ENCODE results near the gene ABLIM1. TPM values are rescaled to one million over a fixed set of nuclear protein-coding genes. Genes with fewer than 3 reads are reported as not detected.

ABLIM1 gene
- polyA plus RNA-seq, 1 donor from 2014 or later, result 10.1 TPM

DNA sequence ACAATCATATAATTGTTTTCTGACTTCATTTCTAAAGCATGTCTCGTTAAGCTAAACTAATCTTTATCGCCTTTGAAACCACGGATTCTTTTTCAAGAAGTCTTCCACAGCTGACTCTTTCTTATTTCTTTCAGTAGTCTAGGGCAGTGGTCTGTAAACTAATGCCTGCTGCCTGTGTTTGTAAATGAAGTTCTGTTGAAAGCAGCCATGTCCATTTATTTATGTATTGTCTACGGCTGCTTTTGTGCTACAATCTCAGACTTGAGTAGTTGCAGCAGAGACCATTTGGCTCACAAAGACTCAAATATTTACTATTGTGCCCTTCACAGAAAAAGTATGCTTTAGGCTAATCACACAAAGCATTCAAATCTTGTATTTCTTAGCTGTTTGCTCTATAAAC, 20.3 kb upstream of the ABLIM1 start:
- H3K27ac ChIP-seq (ENCODE audit: low read length), result no peak overlapping the region
- H4K20me1 ChIP-seq (ENCODE audit: insufficient read depth), result no peaks in the 10 kb centered on the region
- no peak overlapping the region for H3K9ac ChIP-seq (ENCODE audit: low read length)
- no peak overlapping the region for H3K4me3 ChIP-seq (ENCODE audit: low read length)
- TF ChIP-seq POLR2AphosphoS5 (IDR thresholded peaks at IDR 0.05) (no peak), SMC3 (conservative IDR thresholded peaks at IDR 0.05; ENCODE audit: poor library complexity) (no peak), EZH2 (IDR thresholded peaks at IDR 0.05; ENCODE audit: borderline replicate concordance, insufficient read depth, low read length, poor library complexity, severe bottlenecking) (no peak), RAD21 (conservative IDR thresholded peaks at IDR 0.05) (no peak), TAF1 (IDR thresholded peaks at IDR 0.05; ENCODE audit: low read depth) (no peak)
- TF ChIP-seq, protein P1, sequence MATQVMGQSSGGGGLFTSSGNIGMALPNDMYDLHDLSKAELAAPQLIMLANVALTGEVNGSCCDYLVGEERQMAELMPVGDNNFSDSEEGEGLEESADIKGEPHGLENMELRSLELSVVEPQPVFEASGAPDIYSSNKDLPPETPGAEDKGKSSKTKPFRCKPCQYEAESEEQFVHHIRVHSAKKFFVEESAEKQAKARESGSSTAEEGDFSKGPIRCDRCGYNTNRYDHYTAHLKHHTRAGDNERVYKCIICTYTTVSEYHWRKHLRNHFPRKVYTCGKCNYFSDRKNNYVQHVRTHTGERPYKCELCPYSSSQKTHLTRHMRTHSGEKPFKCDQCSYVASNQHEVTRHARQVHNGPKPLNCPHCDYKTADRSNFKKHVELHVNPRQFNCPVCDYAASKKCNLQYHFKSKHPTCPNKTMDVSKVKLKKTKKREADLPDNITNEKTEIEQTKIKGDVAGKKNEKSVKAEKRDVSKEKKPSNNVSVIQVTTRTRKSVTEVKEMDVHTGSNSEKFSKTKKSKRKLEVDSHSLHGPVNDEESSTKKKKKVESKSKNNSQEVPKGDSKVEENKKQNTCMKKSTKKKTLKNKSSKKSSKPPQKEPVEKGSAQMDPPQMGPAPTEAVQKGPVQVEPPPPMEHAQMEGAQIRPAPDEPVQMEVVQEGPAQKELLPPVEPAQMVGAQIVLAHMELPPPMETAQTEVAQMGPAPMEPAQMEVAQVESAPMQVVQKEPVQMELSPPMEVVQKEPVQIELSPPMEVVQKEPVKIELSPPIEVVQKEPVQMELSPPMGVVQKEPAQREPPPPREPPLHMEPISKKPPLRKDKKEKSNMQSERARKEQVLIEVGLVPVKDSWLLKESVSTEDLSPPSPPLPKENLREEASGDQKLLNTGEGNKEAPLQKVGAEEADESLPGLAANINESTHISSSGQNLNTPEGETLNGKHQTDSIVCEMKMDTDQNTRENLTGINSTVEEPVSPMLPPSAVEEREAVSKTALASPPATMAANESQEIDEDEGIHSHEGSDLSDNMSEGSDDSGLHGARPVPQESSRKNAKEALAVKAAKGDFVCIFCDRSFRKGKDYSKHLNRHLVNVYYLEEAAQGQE (IDR thresholded peaks at IDR 0.05; ENCODE audit: borderline replicate concordance), result no peak
- peaks cover 4% of the 10 kb centered on the region for H3K27me3 ChIP-seq (ENCODE audit: insufficient read depth, low read depth, low read length)
- no peaks in the 10 kb centered on the region for H3F3A ChIP-seq (ENCODE audit: insufficient read depth, low read length, poor library complexity, severe bottlenecking)
- no peaks in the 10 kb centered on the region for H3K79me2 ChIP-seq (replicated peaks; ENCODE audit: insufficient read depth, low read length)
- H3K36me3 ChIP-seq (ENCODE audit: insufficient read depth, low read length), result no peaks in the 10 kb centered on the region
- H2AFZ ChIP-seq (ENCODE audit: low read depth, low read length), result no peak overlapping the region
- no peaks in the 10 kb centered on the region for H3K9me2 ChIP-seq (ENCODE audit: insufficient read depth, low read length)
- no peaks in the 10 kb centered on the region for H3K9me3 ChIP-seq (ENCODE audit: low read length)
- H3K4me2 ChIP-seq (ENCODE audit: low read length), result no peak overlapping the region

GRCh38 chr10:114674346-114674745, 16.3 kb upstream of the ABLIM1 start:
- TF ChIP-seq TAF1 (IDR thresholded peaks at IDR 0.05; ENCODE audit: low read depth) (no peak), SMC3 (conservative IDR thresholded peaks at IDR 0.05; ENCODE audit: poor library complexity) (no peak), POLR2AphosphoS5 (IDR thresholded peaks at IDR 0.05) (no peak), EZH2 (IDR thresholded peaks at IDR 0.05; ENCODE audit: borderline replicate concordance, insufficient read depth, low read length, poor library complexity, severe bottlenecking) (no peak), EP300 (conservative IDR thresholded peaks at IDR 0.05; ENCODE audit: poor library complexity, severe bottlenecking) (no peak), MXI1 (conservative IDR thresholded peaks at IDR 0.05; ENCODE audit: poor library complexity, severe bottlenecking) (no peak), RAD21 (conservative IDR thresholded peaks at IDR 0.05) (no peak), CTCF (IDR thresholded peaks at IDR 0.05; ENCODE audit: poor library complexity, severe bottlenecking) (no peak)
- TF ChIP-seq, protein P1 (IDR thresholded peaks at IDR 0.05; ENCODE audit: borderline replicate concordance), result no peak
- H3K9me3 ChIP-seq (ENCODE audit: low read length), result no peaks in the 10 kb centered on the region
- H2AFZ ChIP-seq (ENCODE audit: low read depth, low read length), result no peak overlapping the region
- no peak overlapping the region for H3K4me3 ChIP-seq (ENCODE audit: low read length)
- H3K27me3 ChIP-seq (ENCODE audit: insufficient read depth, low read depth, low read length), result peaks cover 4% of the 10 kb centered on the region
- no peaks in the 10 kb centered on the region for H3F3A ChIP-seq (ENCODE audit: insufficient read depth, low read length, poor library complexity, severe bottlenecking)
- H3K9ac ChIP-seq (ENCODE audit: low read length), result no peak overlapping the region
- H4K20me1 ChIP-seq (ENCODE audit: insufficient read depth), result no peaks in the 10 kb centered on the region
- no peak overlapping the region for H3K27ac ChIP-seq (ENCODE audit: low read length)
- H3K79me2 ChIP-seq (replicated peaks; ENCODE audit: insufficient read depth, low read length), result no peaks in the 10 kb centered on the region
- no peak overlapping the region for H3K4me2 ChIP-seq (ENCODE audit: low read length)
- H3K36me3 ChIP-seq (ENCODE audit: insufficient read depth, low read length), result no peaks in the 10 kb centered on the region
- H3K9me2 ChIP-seq (ENCODE audit: insufficient read depth, low read length), result no peaks in the 10 kb centered on the region
